H1 (cell line): ENCODE data around the gene RNF38.

ENCODE experiments used
- ATF2 ChIP-seq: IDR thresholded peaks from 2 replicates; pipeline ENCODE4 v1.6.1; 2012; ENCODE audit warnings: low read length, inconsistent platforms
- CTCF ChIP-seq, 3 experiments: IDR thresholded peaks; 1 replicate in 2 of 3; 2 replicates in 1 of 3; pipeline versions ENCODE4 v1.5.1 to v1.6.1; 2011; ENCODE audit warnings: low read length in 3 of 3, mild to moderate bottlenecking in 3 of 3, inconsistent platforms in 2 of 3, low read depth in 1 of 3, moderate library complexity in 1 of 3; ENCODE audit not compliant: insufficient read depth in 1 of 3; ENCODE audit errors: control extremely low read depth in 1 of 3
- EGR1 ChIP-seq: IDR thresholded peaks from 2 replicates; pipeline ENCODE4 v1.6.1; 2011; ENCODE audit warnings: low read depth, low read length, borderline replicate concordance
- EZH2 ChIP-seq: fragments of 200-600 bp; sonication (generic); IDR thresholded peaks from 2 replicates; pipeline ENCODE4 v1.7.1; 2012; ENCODE audit warnings: low read depth, mild to moderate bottlenecking, moderate library complexity, low read length, inconsistent platforms; ENCODE audit not compliant: severe bottlenecking
- GTF2F1 ChIP-seq: IDR thresholded peaks from 2 replicates; pipeline ENCODE4 v1.6.1; 2012; ENCODE audit warnings: low read depth, low read length, improper control_type of control experiment, borderline replicate concordance
- JUND ChIP-seq: IDR thresholded peaks from 2 replicates; pipeline ENCODE4 v1.6.1; 2011; ENCODE audit warnings: mild to moderate bottlenecking, improper control_type of control experiment, low read length
- PHF8 ChIP-seq: fragments of 200-600 bp; sonication (generic); conservative IDR thresholded peaks from 2 replicates; pipeline ENCODE4 v1.7.1; 2012; ENCODE audit warnings: low read depth, mild to moderate bottlenecking, inconsistent platforms, low read length, moderate library complexity
- POLR2A ChIP-seq, 2 experiments: IDR thresholded peaks; 1 replicate in 1 of 2; 2 replicates in 1 of 2; pipeline ENCODE4 v1.6.1; 2011; ENCODE audit warnings: low read depth in 2 of 2, low read length in 2 of 2, mild to moderate bottlenecking in 2 of 2; ENCODE audit errors: control extremely low read depth in 1 of 2
- RBBP5 ChIP-seq: IDR thresholded peaks from 2 replicates; pipeline ENCODE4 v1.7.1; 2012; ENCODE audit warnings: low read depth, mild to moderate bottlenecking, inconsistent platforms, low read length, moderate library complexity, borderline replicate concordance
- TBP ChIP-seq: IDR thresholded peaks from 2 replicates; pipeline ENCODE4 v1.6.1; 2011; ENCODE audit warnings: low read depth, low read length, improper control_type of control experiment
- ZNF274 ChIP-seq: IDR thresholded peaks from 2 replicates; pipeline ENCODE4 v1.7.0; 2012; ENCODE audit warnings: low read length, borderline replicate concordance; ENCODE audit errors: extremely low read depth

GRCh38 chr9:36345103-36345846 is 54.8 kb downstream of the RNF38 start:
- TF ChIP-seq EZH2 (no peak), RBBP5 (no peak), PHF8 (no peak), CTCF (IDR thresholded peaks at IDR 0.05; ENCODE audit: control extremely low read depth in 1 of 3, insufficient read depth in 1 of 3, low read depth in 1 of 3, low read length in 3 of 3) (peak in 2 of 3 experiments; percentile 42 to 68; a peak in 3 of 4 replicates), EGR1 (no peak), POLR2A (IDR thresholded peaks at IDR 0.05; ENCODE audit: control extremely low read depth in 1 of 2, low read depth in 2 of 2, low read length in 2 of 2) (no peak), TBP (no peak), ZNF274 (no peak), GTF2F1 (no peak), ATF2 (no peak), JUND (no peak)
